B cell (primary cell): ENCODE data around the gene DPH3. TPM values are rescaled to one million over a fixed set of nuclear protein-coding genes. Genes with fewer than 3 reads are reported as not detected.

ENCODE experiments used
- ATAC-seq: fragments of 200-7000 bp; cut with Tn5 transposase; one replicate; pipeline ENCODE4 v1.10.0; 2021; ENCODE audit warnings: low read depth, mild to moderate bottlenecking, moderate number of reproducible peaks, moderate library complexity
- CTCF ChIA-PET: fragments of 350-600 bp; sonication (Branson Sonifier 250); formaldehyde crosslinking; loops from one replicate; lab custom pipeline; 2021; ENCODE audit warnings: antibody characterized with exemption, inconsistent platforms; lab: Charles Lee
- POLR2A ChIA-PET: fragments of 350-600 bp; sonication (Branson Sonifier 250); formaldehyde crosslinking; loops from one replicate; lab custom pipeline; 2021; ENCODE audit warnings: antibody characterized with exemption; lab: Charles Lee
- DNase-seq: peaks from one replicate; pipeline ENCODE4 v3.0.0; 2013
- H2AFZ ChIP-seq: 2 replicates; pipeline ENCODE4 v1.6.1; 2012; ENCODE audit warnings: mild to moderate bottlenecking, low read depth, low read length; ENCODE audit not compliant: insufficient read depth, poor library complexity, severe bottlenecking
- H3K27ac ChIP-seq, 2 donors: 1 replicate in 1 of 2; 2 replicates in 1 of 2; pipeline ENCODE4 v1.5.1; 2012 to 2013; ENCODE audit warnings: low read length in 2 of 2, mild to moderate bottlenecking in 2 of 2, moderate library complexity in 1 of 2
- H3K27me3 ChIP-seq, 4 experiments: fragments of 200-600 bp in 1 of 4; sonication (generic) in 1 of 4; replicated peaks in 1 of 4; 1 replicate in 2 of 4; 2 replicates in 2 of 4; pipeline versions ENCODE4 v1.6.1 to v1.7.0; 2013 to 2016; ENCODE audit warnings: low read length in 3 of 4, mild to moderate bottlenecking in 2 of 4, mixed read lengths in 1 of 4, moderate library complexity in 1 of 4; ENCODE audit not compliant: insufficient read depth in 4 of 4, control insufficient read depth in 3 of 4; ENCODE audit errors: control extremely low read depth in 1 of 4
- H3K36me3 ChIP-seq, 2 experiments: replicated peaks in 1 of 2; 1 replicate in 1 of 2; 2 replicates in 1 of 2; pipeline versions ENCODE4 v1.6.1 to v1.7.1; 2013; ENCODE audit warnings: low read length in 1 of 2; ENCODE audit not compliant: insufficient read depth in 2 of 2, control insufficient read depth in 1 of 2; ENCODE audit errors: control extremely low read depth in 1 of 2, extremely low read depth in 1 of 2
- H3K4me1 ChIP-seq, 2 donors: fragments of 200-600 bp in 1 of 2; sonication (generic) in 1 of 2; 1 replicate in 1 of 2; 2 replicates in 1 of 2; pipeline versions ENCODE4 v1.5.1 to v1.6.1; 2013 to 2017; ENCODE audit warnings: low read length in 2 of 2; ENCODE audit not compliant: control insufficient read depth in 2 of 2, insufficient read depth in 2 of 2
- H3K4me2 ChIP-seq: replicated peaks from 2 replicates; pipeline ENCODE3; 2012; ENCODE audit warnings: mild to moderate bottlenecking, low read depth, low read length; ENCODE audit not compliant: poor library complexity, severe bottlenecking
- H3K4me3 ChIP-seq, 5 experiments: fragments of 200-600 bp in 1 of 5; sonication (generic) in 1 of 5; 1 replicate in 3 of 5; 2 replicates in 2 of 5; pipeline versions ENCODE4 v1.5.1 to v1.7.0; 2011 to 2016; ENCODE audit warnings: low read length in 4 of 5, mild to moderate bottlenecking in 4 of 5, low read depth in 2 of 5, control low read depth in 1 of 5, moderate library complexity in 1 of 5; ENCODE audit not compliant: insufficient read depth in 1 of 5; ENCODE audit errors: control extremely low read depth in 1 of 5, extremely low read depth in 1 of 5
- H3K79me2 ChIP-seq: fragments of 200-600 bp; sonication (generic); one replicate; pipeline ENCODE4 v1.6.0; 2016; ENCODE audit warnings: low read length; ENCODE audit not compliant: control insufficient read depth, insufficient read depth
- H3K9ac ChIP-seq: fragments of 200-600 bp; sonication (generic); 2 replicates; pipeline ENCODE4 v1.6.1; 2017; ENCODE audit warnings: mild to moderate bottlenecking, low read length, moderate library complexity
- H3K9me3 ChIP-seq, 3 donors: one replicate each; pipeline versions ENCODE4 v1.6.1 to v1.7.1; 2013; ENCODE audit warnings: low read length in 2 of 3; ENCODE audit not compliant: control insufficient read depth in 2 of 3, insufficient read depth in 1 of 3; ENCODE audit errors: control extremely low read depth in 1 of 3
- H4K20me1 ChIP-seq: 2 replicates; pipeline ENCODE4 v1.6.0; 2012; ENCODE audit warnings: mild to moderate bottlenecking, low read length; ENCODE audit not compliant: insufficient read depth, control insufficient read depth, poor library complexity, severe bottlenecking
- H3K27ac Mint-ChIP-seq: one replicate; pipeline ENCODE4 v1.8.0; 2021; ENCODE audit warnings: mixed read lengths
- H3K27me3 Mint-ChIP-seq: one replicate; pipeline ENCODE4 v1.8.0; 2021; ENCODE audit warnings: mixed read lengths
- H3K4me1 Mint-ChIP-seq: one replicate; pipeline ENCODE4 v1.8.0; 2021; ENCODE audit warnings: mixed read lengths
- H3K4me3 Mint-ChIP-seq: one replicate; pipeline ENCODE4 v1.8.0; 2021; ENCODE audit warnings: mixed read lengths
- H3K9me3 Mint-ChIP-seq: one replicate; pipeline ENCODE4 v1.8.0; 2022; ENCODE audit warnings: mixed read lengths; ENCODE audit not compliant: insufficient read depth
- EZH2 ChIP-seq: IDR thresholded peaks from 2 replicates; pipeline ENCODE4 v1.6.1; 2012; ENCODE audit warnings: borderline replicate concordance, low read depth, mild to moderate bottlenecking, moderate library complexity, low read length; ENCODE audit not compliant: insufficient read depth, poor library complexity, severe bottlenecking
- WGBS: methylation state at CpG from one replicate; pipeline ENCODE4 v1.1.5; 2013; ENCODE audit warnings: missing lambda C conversion rate; ENCODE audit not compliant: insufficient coverage; 5-methylcytosine and 5-hydroxymethylcytosine counted together
- intact Hi-C: fragments of 100-400 bp; cut with micrococcal nuclease; formaldehyde crosslinking; loops from one replicate; pipeline ENCODE4 v1.10.0; 2022
- polyA plus RNA-seq: library from polyadenylated mRNA; depleted of rRNA; stranded (reverse); fragments of >200 nt; gene quantifications from 2 replicates; pipeline ENCODE4 v1.2.3, GENCODE V29; 2012
- total RNA-seq, 2 donors: library from RNA; stranded (reverse); fragments of 120-200 nt in 1 of 2; gene quantifications; 1 replicate in 1 of 2; 2 replicates in 1 of 2; pipeline versions ENCODE4 v1.2.3 to v1.2.4, GENCODE V29; 2013 to 2022
- TF ChIP-seq, protein P1 (sequence below): fragments of 200-600 bp; IDR thresholded peaks from one replicate; pipeline ENCODE4 v1.8.0; 2022; ENCODE audit warnings: antibody characterized with exemption, mild to moderate bottlenecking

DPH3 gene
- total and polyA plus RNA-seq, 2 donors (not counting 1 experiment from before 2014, with no cell fraction given), result 7.4 to 12.9 TPM

DNA sequence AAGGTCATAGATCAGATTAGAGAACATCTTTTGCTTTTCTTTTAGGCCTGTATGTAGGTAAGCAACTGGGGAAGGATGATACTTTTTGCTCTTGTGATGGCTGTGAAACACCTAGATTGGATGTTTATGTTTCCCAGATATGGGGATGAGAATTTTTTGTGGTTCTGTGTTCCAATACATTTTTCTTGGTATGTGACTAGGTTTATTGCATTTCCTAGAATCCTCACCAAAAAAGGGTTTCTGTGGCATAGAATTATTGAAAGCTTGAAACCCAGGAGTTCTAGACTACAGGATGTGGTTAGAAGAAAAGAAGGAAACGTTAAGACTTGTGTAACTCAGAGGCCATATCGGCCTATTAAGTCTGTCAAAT, 26.1 kb upstream of the DPH3 start:
- intact Hi-C loops, result loop anchor here (1.0 to 5.0 kb wide), 5 partner anchors 23 to 259 kb away; no protein-coding TSS in a partner anchor
- POLR2A ChIA-PET, result interaction anchor here (1.7 kb wide), 1 partner anchor 260 kb away, joined by 4 read pairs; no protein-coding TSS in a partner anchor
- Histone ChIP-seq H3K4me1 (peaks cover 23 to 34% of the 10 kb centered on the region in 2 donors), H3K79me2 (peaks cover 18% of the 10 kb centered on the region), H3K27me3 (no peaks in the 10 kb centered on the region), H4K20me1 (no peaks in the 10 kb centered on the region), H2AFZ (no peak overlapping the region), H3K9ac (no peak overlapping the region), H3K4me2 (peak overlapping the region; percentile 26), H3K27ac (peak overlapping the region in 1 of 2 donors; percentile 39), H3K36me3 (no peaks in the 10 kb centered on the region), H3K4me3 (no peak overlapping the region), H3K9me3 (peaks cover 0 to 5% (median 3%) of the 10 kb centered on the region in 3 donors)
- ATAC-seq (peak; percentile 23), DNase-seq (peak; percentile 41)
- WGBS, result no CpG with 5 or more reads among the region's 2 CpGs
- no peaks in the 10 kb centered on the region for H3K9me3 Mint-ChIP-seq
- CTCF ChIA-PET, result interaction anchor here (0.7 to 6.4 kb wide), 48 partner anchors 10 to 944 kb away, joined by 3 to 220 read pairs (median 5); partner anchors contain the start of genes DPH3 and OXNAD1
- H3K27me3 Mint-ChIP-seq, result no peaks in the 10 kb centered on the region
- H3K4me3 Mint-ChIP-seq, result no peak overlapping the region
- peaks cover 40% of the 10 kb centered on the region for H3K4me1 Mint-ChIP-seq
- TF ChIP-seq, protein P1, sequence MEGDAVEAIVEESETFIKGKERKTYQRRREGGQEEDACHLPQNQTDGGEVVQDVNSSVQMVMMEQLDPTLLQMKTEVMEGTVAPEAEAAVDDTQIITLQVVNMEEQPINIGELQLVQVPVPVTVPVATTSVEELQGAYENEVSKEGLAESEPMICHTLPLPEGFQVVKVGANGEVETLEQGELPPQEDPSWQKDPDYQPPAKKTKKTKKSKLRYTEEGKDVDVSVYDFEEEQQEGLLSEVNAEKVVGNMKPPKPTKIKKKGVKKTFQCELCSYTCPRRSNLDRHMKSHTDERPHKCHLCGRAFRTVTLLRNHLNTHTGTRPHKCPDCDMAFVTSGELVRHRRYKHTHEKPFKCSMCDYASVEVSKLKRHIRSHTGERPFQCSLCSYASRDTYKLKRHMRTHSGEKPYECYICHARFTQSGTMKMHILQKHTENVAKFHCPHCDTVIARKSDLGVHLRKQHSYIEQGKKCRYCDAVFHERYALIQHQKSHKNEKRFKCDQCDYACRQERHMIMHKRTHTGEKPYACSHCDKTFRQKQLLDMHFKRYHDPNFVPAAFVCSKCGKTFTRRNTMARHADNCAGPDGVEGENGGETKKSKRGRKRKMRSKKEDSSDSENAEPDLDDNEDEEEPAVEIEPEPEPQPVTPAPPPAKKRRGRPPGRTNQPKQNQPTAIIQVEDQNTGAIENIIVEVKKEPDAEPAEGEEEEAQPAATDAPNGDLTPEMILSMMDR, result no peak
- no peak overlapping the region for H3K27ac Mint-ChIP-seq

DNA sequence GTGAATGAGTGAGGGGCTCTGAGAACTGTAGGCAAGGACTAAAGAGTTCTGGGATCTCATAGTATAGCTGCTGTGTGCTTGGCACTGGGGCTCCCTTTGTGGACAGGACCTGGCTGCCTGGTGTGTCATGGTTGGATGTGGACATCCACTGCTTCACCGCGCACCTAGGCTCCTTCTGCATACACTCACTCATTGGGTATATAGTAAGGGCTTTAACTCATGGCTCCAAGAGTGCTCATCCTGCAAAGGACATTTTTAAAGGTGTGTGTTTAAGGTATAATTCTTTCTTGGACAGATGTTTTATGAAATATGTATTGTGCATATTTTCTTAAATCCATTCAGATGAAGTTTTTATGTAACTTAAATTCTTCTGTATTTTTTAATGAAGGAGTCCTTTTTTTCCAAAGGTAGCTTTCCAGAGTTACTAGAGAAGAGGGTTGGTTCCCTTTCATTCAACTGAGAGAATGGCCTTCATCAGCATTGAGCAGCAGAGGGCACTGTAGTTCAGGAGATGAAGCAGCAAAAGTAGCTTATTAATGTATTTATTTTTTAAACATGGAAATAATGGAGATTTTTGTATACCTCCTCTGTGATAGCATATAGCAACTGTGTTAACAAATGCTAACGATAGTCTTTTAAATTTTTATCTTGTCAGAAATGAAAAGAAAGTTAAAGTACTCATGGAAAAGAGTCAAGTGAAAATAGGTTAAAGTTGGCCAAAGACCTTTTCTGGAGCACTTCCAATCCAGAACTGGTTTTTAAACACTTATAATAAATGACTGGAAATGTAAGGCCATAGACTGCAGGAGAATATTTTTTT, 25.5 kb upstream of the DPH3 start:
- H3K4me2 ChIP-seq, result peak overlapping the region; percentile 26
- no peaks in the 10 kb centered on the region for H3K36me3 ChIP-seq
- TF ChIP-seq EZH2, result no peak
- TF ChIP-seq, protein P1, result peak; percentile 96
- no CpG with 5 or more reads among the region's 3 CpGs for WGBS
- no peaks in the 10 kb centered on the region for H3K27me3 Mint-ChIP-seq
- DNase-seq (peak; percentile 69), ATAC-seq (peak; percentile 63)
- H3K9me3 Mint-ChIP-seq, result no peaks in the 10 kb centered on the region
- H3K27ac ChIP-seq, result peak overlapping the region in 1 of 2 donors; percentile 39
- H2AFZ ChIP-seq, result no peak overlapping the region
- H3K79me2 ChIP-seq, result peaks cover 18% of the 10 kb centered on the region
- no peak overlapping the region for H3K4me3 Mint-ChIP-seq
- no peaks in the 10 kb centered on the region for H3K27me3 ChIP-seq
- peaks cover 23 to 29% of the 10 kb centered on the region in 2 donors for H3K4me1 ChIP-seq
- H4K20me1 ChIP-seq, result no peaks in the 10 kb centered on the region
- CTCF ChIA-PET, result interaction anchor here (0.6 to 6.4 kb wide), 48 partner anchors 9 to 944 kb away, joined by 3 to 220 read pairs (median 6); partner anchors contain the start of genes DPH3 and OXNAD1
- H3K4me1 Mint-ChIP-seq, result peaks cover 34% of the 10 kb centered on the region
- no peak overlapping the region for H3K4me3 ChIP-seq
- intact Hi-C loops, result loop anchor here (1.0 to 5.0 kb wide), 5 partner anchors 22 to 260 kb away; no protein-coding TSS in a partner anchor
- H3K9me3 ChIP-seq, result peaks cover 0 to 5% (median 3%) of the 10 kb centered on the region in 3 donors
- POLR2A ChIA-PET, result interaction anchor here (1.7 kb wide), 1 partner anchor 260 kb away, joined by 4 read pairs; no protein-coding TSS in a partner anchor
- no peak overlapping the region for H3K9ac ChIP-seq
- no peak overlapping the region for H3K27ac Mint-ChIP-seq
